ENCODE measurements around the gene SARDH. TPM values are rescaled to one million over a fixed set of nuclear protein-coding genes. Genes with fewer than 3 reads are reported as not detected.

Gene SARDH
- total RNA-seq, 2 donors from 2014 or later, result 8.4 to 11.2 TPM

DNA sequence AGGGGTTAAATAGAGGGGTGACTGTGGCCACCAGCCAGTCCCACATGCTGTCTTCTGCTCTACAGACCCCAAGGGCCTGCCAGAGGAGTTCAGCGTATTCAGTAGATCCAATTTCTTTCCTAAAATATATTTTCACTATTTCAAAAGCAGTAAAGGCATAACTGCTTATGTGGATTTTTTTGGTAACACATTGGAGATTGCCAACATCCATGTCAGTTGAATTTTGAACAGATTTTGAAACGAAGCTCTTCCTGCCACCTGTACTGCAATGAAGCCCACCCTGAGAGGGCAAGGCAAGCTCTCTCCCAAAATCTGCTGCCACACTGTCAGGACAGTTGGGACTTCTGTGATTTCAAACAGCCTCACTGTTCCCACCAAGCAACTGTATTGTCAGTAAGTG is 37.1 kb upstream of the SARDH start:
- Mint-ChIP-seq H3K9me3 (no peaks in the 10 kb centered on the region), H3K4me1 (no peaks in the 10 kb centered on the region), H3K36me3 (ENCODE audit: low read depth) (peaks cover 36% of the 10 kb centered on the region), H3K27me3 (ENCODE audit: insufficient read depth) (no peaks in the 10 kb centered on the region), H3K4me3 (no peak overlapping the region), H3K27ac (no peak overlapping the region)
- H3K27me3 ChIP-seq (ENCODE audit: control insufficient read depth, insufficient read depth, low read length, poor library complexity, severe bottlenecking), result no peaks in the 10 kb centered on the region
- no peak overlapping the region for H3K4me3 ChIP-seq (ENCODE audit: low read length)
- peaks cover 7% of the 10 kb centered on the region for H3K9me3 ChIP-seq (ENCODE audit: control insufficient read depth, low read length)
- 91 to 92% methylated on average over 1 to 2 of the region's 2 CpGs for WGBS, 2 experiments (ENCODE audit: insufficient coverage in 1 of 2, insufficient read length in 1 of 2)
- DNase-seq, result no peak
- no peaks in the 10 kb centered on the region for H3K4me1 ChIP-seq (ENCODE audit: control insufficient read depth, insufficient read depth, low read length)
- peaks cover 31% of the 10 kb centered on the region for H3K36me3 ChIP-seq (ENCODE audit: control insufficient read depth, insufficient read depth, low read length)
- no peak overlapping the region for H3K27ac ChIP-seq (ENCODE audit: low read depth, low read length)
- TF ChIP-seq, protein P1, sequence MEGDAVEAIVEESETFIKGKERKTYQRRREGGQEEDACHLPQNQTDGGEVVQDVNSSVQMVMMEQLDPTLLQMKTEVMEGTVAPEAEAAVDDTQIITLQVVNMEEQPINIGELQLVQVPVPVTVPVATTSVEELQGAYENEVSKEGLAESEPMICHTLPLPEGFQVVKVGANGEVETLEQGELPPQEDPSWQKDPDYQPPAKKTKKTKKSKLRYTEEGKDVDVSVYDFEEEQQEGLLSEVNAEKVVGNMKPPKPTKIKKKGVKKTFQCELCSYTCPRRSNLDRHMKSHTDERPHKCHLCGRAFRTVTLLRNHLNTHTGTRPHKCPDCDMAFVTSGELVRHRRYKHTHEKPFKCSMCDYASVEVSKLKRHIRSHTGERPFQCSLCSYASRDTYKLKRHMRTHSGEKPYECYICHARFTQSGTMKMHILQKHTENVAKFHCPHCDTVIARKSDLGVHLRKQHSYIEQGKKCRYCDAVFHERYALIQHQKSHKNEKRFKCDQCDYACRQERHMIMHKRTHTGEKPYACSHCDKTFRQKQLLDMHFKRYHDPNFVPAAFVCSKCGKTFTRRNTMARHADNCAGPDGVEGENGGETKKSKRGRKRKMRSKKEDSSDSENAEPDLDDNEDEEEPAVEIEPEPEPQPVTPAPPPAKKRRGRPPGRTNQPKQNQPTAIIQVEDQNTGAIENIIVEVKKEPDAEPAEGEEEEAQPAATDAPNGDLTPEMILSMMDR (conservative IDR thresholded peaks at IDR 0.05), result no peak
- no peak overlapping the region for H3K9ac ChIP-seq (ENCODE audit: extremely low read depth, low read length, poor library complexity, severe bottlenecking)

DNA sequence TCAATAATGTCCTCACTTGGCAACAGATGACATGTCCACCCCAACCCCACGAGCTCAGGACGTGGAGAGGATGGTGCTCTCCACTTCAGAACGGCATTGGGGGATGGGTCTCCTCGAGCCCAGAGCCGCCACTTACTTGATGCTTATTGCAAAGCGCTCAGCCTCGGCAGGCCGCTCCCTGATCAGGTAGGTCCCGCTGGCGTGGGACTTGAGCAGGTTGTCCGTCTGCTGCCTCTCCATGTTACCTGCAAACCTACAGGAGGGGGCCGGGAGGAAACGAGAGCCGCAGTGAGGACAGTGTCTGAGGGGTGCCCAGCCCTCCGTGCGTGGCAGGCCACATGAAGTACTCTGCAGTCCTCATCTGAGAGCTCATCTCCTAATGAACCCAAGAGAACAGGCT is 36.6 kb upstream of the SARDH start:
- no peak overlapping the region for H3K27ac Mint-ChIP-seq
- no peak overlapping the region for H3K9ac ChIP-seq (ENCODE audit: extremely low read depth, low read length, poor library complexity, severe bottlenecking)
- no peak overlapping the region for H3K27ac ChIP-seq (ENCODE audit: low read depth, low read length)
- H3K9me3 ChIP-seq (ENCODE audit: control insufficient read depth, low read length), result peaks cover 7% of the 10 kb centered on the region
- DNase-seq, result peak; percentile 22
- no peak overlapping the region for H3K4me3 ChIP-seq (ENCODE audit: low read length)
- no peaks in the 10 kb centered on the region for H3K27me3 ChIP-seq (ENCODE audit: control insufficient read depth, insufficient read depth, low read length, poor library complexity, severe bottlenecking)
- H3K9me3 Mint-ChIP-seq, result no peaks in the 10 kb centered on the region
- no peaks in the 10 kb centered on the region for H3K27me3 Mint-ChIP-seq (ENCODE audit: insufficient read depth)
- H3K4me3 Mint-ChIP-seq, result no peak overlapping the region
- TF ChIP-seq, protein P1 (conservative IDR thresholded peaks at IDR 0.05), result no peak
- H3K36me3 Mint-ChIP-seq (ENCODE audit: low read depth), result peaks cover 33% of the 10 kb centered on the region
- WGBS, 2 experiments (ENCODE audit: insufficient coverage in 1 of 2, insufficient read length in 1 of 2), result 94 to 98% methylated on average over 11 to 16 of the region's 16 CpGs
- H3K36me3 ChIP-seq (ENCODE audit: control insufficient read depth, insufficient read depth, low read length), result peaks cover 31% of the 10 kb centered on the region
- no peaks in the 10 kb centered on the region for H3K4me1 Mint-ChIP-seq
- no peaks in the 10 kb centered on the region for H3K4me1 ChIP-seq (ENCODE audit: control insufficient read depth, insufficient read depth, low read length)

DNA sequence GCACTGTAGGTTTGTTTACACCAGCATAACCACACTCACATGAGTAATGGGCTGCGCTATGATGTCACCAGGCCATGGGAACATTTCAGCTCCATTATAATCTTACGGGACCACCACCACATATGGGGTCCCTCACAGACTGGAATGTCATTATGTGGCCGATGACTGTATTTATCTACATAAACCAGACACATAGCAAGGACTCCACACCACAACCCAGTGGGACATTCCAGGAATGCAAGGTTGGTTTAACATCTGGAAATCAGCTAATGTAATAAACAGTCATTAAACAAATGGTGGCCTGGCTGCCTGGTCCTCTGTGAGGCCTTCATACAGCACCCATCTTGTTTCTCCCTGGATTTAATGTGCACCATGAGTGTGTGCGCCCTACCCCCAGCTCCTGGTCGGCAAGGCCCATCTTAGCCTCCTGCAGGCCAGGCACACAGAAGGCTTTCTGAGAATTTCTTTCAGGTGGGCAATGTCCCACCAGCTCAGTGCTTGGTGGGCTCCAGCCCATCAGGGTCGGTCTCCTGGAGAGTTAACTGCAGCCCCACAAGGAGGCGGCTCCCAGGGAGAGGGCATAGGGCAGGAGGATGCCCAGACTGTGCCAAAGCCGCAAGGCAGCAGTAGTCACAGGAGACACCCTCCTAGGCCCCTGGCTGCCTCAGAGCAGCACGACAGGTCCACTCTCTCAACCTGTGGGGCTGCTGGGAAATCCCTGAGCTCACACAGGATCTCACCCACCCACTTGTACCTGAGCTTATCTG is 35.9 kb upstream of the SARDH start:
- Histone ChIP-seq H3K9ac (ENCODE audit: extremely low read depth, low read length, poor library complexity, severe bottlenecking) (no peak overlapping the region), H3K36me3 (ENCODE audit: control insufficient read depth, insufficient read depth, low read length) (peaks cover 26% of the 10 kb centered on the region), H3K4me3 (ENCODE audit: low read length) (no peak overlapping the region), H3K4me1 (ENCODE audit: control insufficient read depth, insufficient read depth, low read length) (no peaks in the 10 kb centered on the region), H3K27me3 (ENCODE audit: control insufficient read depth, insufficient read depth, low read length, poor library complexity, severe bottlenecking) (no peaks in the 10 kb centered on the region), H3K9me3 (ENCODE audit: control insufficient read depth, low read length) (peaks cover 7% of the 10 kb centered on the region), H3K27ac (ENCODE audit: low read depth, low read length) (no peak overlapping the region)
- no peaks in the 10 kb centered on the region for H3K4me1 Mint-ChIP-seq
- no peaks in the 10 kb centered on the region for H3K27me3 Mint-ChIP-seq (ENCODE audit: insufficient read depth)
- H3K9me3 Mint-ChIP-seq, result no peaks in the 10 kb centered on the region
- peaks cover 32% of the 10 kb centered on the region for H3K36me3 Mint-ChIP-seq (ENCODE audit: low read depth)
- DNase-seq, result no peak
- TF ChIP-seq, protein P1 (conservative IDR thresholded peaks at IDR 0.05), result no peak
- H3K27ac Mint-ChIP-seq, result no peak overlapping the region
- WGBS, 2 experiments (ENCODE audit: insufficient coverage in 1 of 2, insufficient read length in 1 of 2), result 94 to 95% methylated on average over 8 to 9 of the region's 9 CpGs
- H3K4me3 Mint-ChIP-seq, result no peak overlapping the region

Measured in endodermal cell (in vitro differentiated cells).